CD4-positive, alpha-beta T cell treated with Interleukin-21 for 1 hour (primary cell): ENCODE measurements around the gene TSPAN4.

ENCODE experiments used
- DNase-seq: peaks from one replicate; pipeline ENCODE4 v3.0.0-alpha.2; 2020

The TSPAN4 gene

DNA sequence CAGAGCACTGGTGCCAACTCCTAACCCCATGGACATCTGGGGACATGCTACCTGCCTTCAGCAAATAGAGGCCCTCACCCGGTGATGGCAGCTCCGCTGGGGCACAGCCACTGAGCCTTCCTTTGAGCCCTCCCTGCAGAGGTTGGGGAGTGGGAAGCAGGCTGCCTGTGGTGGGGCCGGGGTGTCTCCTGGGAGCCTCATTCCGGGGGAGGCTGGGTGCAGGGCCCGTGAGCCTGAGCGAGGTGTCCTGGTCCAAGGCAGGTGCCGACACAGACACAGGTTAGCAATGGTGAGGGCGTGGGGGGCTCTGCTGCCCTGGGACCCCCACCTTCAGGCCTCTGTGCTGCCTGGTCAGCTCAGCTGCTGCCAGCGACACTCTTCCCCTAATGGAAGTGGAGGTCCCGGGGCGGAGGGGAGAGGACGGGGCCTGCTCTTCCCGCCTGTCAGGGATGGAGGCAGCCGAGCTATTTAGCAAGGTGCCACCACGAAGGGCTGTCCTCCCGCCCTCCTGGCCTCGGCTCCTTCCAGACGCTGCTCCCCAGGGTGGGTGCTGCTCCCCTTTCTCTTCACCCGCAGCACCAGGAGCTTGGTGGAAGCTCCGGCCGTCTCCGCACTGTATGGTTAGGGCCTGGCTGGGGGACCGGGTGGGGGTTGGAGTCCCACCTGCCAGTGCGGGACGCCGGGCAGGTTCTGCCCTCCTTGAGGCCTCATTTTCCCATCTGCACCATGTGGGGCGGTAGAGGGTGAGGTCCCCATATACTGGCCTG lies 11.2 kb downstream of the TSPAN4 start:
- DNase-seq = no peak

DNA sequence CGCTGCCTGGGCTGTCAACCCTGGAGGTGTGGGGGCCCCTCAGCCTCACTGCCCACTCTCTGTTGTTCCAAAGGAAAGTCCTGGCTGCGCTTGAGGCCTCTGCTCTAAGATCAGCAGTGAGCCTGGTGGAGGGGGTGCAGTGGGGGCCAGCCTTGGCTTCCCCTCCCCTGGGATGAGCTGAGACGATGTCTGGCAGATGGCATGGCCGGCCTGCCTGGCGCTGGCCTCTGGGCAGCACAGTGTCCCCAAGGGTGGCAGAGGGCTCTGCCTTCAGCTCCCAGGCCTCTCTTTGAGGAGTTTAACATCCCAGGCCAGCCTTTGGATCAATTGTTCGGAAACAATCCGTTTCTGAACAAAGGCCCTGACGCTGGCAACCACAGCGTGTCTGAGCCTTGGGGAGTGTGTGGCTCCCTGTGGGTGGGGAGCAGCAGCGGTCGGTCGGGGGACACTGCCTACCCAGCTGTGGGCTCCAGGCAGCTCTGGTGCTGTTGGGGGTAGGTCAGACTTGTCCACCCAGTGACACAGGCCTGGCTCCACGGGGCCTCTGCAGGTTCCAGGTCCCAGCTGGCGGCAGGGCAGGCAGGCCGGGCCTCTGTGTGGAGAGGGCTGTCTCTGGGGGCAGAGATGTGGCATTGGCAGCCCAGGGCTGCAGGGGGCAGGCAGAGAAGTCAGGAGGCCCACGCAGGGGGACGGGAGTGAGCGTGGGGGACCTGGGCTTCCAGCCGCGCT lies 12.1 kb downstream of the TSPAN4 start:
- no peak for DNase-seq

DNA sequence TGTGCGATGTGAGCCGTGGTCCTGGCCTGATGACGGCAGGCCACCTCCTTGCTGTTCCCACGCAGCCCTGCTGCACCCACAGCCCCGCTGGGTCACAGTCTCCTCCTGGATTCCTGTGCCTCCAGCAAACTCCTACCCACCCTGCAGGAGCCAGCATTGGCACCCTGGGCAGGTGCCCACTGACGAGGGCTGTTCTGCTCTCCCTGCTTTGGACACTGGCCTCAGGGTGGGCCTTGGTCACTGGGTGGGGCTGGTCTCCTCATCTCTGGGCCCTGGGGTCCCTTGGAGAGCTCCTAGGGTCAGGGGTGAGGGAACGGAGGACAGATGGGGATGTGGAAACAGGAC lies 12.7 kb downstream of the TSPAN4 start:
- DNase-seq = no peak

DNA sequence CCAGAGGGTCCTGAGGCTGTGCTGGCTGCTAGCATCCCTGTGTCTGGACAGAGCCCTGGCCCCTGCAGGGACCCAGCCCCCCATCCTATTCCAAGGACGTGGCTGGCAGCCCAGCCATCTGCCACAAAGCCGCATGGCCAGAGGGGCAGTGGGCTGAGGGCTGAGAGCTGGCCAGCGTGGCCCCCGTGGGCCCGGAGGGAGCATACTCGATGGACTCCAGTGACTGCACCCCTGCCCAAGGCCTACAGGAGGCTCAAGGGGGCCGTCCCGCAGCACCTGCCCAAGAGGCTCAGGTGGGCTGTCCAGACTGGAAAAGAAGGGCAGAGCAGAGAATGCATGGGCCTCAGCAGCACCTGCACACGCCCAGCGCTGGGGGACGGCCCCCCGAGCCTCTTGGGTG lies 13.1 kb downstream of the TSPAN4 start:
- no peak for DNase-seq

DNA sequence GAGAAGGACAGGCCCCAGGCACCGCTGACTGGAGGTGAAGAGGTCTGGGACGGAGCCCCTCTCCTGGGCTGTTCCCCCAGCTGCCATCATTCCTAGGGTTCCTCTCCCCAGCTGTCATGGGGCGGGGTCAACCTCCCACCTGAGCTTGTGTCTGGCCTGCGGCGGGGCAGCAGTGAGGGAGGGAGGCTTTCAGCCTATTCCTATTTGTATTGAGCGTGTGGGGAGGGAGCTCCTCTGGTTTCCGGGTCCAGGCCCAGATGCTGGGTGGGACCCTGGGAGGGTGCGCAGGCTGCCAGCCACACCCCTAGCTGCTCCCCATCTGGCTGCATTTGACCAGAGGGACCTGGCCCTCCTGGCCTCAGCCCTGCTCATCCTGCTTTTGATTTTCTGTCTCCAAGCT lies 13.7 kb downstream of the TSPAN4 start:
- no peak for DNase-seq

DNA sequence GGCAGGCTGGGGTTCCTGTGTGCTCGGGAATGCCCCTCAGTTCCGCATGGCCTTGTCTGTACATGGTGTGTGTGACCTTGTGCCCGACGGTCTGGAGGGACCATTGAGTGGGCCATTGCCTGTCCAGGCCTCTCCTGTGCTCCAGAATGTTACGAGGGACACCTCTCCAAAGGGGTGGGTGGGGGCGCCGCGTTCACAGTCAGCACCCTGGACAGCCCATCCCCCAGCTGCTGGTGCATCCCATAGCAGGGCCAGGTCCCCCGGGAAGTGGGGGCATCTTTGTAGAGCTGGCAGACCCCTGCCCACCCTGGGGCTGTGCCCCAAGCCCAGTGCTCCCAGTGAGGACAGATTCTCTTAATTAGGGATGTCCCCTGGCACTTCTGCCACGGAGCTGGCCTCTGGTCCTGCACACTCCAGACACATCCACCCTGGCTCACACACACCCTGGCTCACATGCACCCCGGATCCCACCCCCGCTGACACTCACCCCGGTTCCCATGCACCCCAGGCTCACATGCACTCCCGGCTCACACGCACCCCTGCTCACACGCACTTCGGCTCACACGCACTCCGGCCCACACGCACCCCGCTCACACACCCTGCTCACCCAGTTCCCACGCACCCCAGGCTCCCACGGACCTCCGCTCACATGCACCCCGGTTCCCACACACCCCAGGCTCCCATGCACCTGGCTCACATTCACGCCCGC lies 15.6 kb downstream of the TSPAN4 start:
- DNase-seq = no peak

DNA sequence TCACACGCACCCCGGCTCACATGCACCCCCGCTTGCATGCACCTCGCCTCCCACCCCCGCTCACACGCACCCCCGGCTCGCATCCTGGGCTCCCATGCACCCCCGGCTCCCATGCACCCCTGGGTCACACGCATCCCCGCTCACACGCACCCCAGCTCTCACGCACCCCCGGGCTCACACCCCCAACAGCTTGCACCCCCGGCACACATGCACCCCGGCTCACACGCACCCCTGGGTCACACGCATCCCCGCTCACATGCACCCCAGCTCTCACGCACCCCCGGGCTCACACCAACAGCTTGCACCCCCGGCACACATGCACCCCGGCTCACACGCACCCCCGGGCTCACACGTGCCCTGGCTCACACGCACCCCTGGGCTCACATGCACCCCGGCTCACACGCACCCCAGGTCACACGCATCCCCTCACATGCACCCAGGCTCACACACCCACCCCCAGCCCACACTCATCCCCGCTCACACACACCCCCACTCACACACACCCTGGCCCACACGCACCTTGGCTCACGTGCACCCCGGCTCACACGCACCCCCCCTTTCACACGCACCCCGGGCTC lies 16.2 kb downstream of the TSPAN4 start:
- DNase-seq = no peak

DNA sequence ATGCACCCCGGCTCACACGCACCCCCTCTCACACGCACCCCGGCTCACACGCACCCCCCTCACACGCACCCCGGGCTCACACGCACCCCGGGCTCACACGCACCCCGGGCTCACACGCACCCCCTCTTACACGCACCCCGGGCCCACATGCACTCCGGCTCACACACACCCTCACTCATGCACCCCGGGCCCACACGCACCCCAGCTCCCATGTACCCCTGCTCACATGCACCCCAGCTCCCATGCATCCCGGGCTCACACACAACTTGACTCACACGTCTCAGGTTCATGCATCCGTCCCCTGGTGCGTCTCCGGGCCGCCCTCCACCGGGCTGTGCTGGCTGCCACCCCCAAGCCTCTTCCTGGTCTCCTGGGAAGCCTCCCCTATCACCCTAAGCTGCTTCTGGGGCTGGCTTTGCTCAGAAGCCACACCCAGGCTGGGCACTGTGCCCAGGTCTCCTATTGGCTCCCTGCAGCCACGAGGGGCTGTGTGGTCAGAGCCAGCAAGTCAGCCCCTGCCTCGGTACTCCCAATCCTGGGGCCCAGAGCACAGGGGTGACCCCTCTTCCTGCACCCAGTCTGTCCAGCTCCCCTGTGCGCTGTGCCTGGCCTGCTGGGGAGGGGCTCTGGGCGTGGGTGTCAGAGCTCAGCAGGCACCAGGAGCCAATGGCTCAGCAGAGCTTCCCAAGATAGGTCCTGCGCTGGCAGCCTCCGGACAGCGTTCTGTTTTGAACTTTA lies 16.9 kb downstream of the TSPAN4 start:
- no peak for DNase-seq

DNA sequence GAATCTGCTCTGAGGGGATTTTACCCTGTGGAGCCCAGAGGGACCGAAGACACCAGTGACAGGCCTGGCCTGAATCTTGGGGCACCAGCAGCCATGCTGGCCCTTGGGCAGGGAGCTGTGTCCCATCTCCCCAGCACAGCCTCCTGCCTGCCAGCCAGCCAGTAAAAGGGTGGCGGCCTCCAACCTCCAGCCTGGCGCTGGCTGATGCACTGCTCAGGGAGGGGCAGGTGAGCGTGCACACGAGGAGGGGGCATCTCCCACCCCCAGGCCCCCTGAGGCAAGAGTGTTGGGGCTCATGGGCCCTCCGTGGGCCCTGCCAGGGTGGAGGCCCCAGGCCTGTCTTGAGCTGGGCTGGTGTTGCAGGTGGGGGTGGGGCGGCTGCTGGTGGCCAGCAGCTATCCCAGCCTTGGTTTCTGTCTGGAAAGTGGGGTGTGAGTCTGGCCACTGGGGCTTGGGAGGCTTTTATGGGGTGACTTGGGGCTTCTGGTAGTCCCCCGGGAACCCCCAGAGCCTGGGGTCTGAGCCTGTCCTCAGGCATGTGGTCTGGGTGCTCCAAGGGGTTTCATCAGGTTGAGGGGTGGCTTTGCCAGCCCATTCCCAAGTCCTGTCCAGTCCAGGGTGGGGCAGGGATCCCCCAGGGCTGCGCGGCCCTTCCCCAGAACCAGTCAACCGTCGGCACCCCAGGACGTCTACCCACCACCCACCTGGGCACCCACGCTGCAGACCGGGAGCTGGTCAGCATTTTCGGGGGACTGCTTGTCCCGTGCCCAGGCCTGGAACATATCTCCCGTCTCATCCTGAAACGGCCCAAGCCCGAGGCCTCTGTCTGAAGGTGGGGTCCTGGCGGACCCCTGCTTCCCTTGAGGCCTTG lies 17.8 kb downstream of the TSPAN4 start:
- no peak for DNase-seq

DNA sequence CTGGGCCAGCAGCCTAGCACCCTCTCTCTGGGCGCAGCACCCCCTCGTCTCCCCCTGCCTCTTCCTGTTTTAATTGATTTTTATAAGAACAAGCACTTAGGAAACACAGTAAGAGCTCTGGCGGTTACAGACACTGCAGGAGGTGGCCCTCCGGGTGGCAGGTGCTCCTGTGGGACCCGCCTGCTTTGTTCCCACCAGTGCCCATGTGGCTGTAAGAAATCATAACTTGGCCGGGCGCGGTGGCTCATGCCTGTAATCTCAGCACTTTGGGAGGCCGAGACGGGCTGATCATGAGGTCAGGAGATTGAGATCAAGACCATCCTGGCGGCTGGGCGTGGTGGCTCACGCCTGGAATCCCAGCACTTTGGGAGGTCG lies 18.4 kb downstream of the TSPAN4 start:
- DNase-seq = no peak

DNA sequence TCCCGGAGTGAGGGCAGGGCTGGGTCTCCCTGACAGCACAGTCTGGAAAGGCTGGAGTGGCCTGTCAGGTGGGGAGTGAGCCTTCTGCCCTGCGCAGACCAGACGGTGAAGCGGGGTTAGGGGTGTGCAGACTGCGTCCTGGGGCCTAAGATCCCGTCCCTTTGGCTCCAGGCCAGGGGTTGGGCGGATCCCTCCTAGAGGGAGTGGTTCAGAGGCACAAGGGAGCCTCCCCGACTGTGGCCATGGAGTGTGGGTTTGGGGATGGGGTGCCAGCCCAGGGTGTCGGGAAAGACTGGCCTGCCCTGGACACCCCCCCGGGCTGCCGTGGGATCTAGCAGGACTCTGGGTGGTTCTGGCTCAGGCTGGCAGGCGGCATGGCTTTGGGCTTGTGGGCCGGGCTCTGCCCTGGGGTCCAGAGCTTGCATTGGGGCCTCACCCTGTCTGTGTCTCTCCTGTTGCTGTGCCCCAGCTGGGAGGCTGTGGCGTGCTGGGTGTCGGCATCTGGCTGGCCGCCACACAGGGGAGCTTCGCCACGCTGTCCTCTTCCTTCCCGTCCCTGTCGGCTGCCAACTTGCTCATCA lies 19.5 kb downstream of the TSPAN4 start:
- DNase-seq = no peak

DNA sequence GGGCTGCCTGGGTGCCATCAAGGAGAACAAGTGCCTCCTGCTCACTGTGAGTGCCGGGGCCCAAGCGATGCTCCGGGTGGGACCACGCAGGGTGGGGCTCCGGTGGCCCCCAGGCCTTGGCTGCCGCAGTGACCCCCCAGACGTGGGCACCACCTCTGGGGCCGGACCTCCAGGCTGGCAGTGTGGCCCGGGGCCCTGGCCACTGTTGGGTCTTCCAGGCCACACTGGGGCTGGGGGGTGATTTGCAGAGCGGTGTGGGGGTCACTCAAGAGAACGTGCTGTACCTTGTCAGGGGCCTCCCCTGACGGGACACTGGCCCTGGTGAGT lies 20.0 kb downstream of the TSPAN4 start:
- DNase-seq = no peak

DNA sequence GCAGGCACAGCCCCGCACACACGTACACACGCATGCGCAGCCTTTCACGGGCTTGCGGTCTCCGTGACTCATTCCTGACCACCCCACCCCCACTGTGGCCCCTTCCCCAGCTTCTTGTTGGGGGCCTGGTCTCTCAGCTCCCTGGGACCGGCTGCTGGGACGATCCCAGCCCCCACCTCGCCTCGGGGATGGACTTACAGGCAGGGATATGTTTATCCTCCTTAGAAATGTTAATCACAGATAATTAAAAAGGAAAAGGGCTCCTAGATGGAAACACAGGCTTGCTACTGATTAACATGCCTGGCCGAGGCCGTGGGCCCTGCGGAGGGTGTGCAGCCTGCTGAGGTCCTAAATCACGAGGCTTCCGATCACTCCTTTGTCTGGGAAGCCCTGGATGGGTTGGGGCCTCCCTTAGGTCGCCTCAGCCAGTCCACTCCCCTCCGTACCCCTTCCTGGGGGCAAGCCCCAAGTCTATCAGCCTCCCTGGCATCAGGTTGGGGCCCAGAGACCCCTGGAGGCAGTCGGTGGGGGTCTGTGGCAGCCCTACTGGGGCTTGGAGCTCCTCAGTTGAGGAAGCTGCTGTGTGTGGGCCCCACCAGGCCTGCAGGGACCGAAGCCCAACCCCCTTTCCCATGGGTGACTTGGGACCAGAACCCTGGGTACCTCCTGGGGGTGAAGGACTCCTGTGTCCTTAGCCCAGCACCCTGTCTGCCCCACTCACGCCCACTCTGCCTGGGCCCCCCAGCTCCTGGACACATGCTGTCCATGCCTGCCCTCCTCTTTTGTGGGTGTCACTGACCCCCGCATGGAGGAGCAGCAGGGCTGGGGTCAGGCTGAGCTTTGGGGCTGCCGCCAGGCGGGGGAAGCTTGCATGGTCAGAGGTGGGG lies 20.6 kb downstream of the TSPAN4 start:
- no peak for DNase-seq

DNA sequence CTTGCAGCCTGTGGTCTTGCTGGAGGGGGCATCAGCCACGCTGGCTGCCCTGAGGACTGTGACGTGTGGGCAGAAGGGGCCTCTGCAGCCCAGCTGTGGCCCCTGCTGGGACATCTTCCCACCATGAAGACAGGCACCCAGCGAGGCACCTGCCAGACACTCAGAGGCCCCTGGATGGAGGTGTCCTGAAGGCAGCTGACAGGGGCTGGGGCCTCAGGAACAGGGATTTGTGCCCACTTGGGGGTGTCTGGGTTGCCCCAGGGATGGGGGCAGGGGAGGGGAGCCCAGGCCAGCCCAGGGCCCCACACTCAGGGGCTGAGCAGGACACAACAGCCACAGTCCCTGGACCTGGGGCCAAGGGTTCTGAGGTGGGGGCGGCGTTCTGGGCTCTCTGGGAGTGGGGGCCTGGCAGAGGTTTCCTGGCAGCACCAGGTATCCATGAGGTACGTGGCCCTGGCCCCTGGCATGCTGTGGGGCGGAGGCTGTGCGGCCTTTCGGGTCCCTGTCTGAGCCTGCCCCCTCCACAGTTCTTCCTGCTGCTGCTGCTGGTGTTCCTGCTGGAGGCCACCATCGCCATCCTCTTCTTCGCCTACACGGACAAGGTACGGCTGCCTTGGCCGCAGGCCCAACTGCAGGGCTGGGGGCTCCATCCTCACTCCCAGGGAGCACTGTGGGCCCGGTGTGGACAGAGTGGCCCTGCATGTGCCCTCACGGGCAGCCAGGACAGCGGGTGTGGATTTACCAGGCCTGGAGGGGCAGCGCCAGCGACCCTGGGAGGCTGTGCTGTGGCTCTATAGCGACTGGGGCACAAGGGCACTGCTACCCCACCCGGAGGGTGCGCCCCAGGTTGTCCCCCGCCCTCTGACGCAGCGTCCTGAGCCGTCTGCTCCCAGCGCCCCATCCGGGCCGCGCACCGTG lies 21.5 kb downstream of the TSPAN4 start:
- no peak for DNase-seq

DNA sequence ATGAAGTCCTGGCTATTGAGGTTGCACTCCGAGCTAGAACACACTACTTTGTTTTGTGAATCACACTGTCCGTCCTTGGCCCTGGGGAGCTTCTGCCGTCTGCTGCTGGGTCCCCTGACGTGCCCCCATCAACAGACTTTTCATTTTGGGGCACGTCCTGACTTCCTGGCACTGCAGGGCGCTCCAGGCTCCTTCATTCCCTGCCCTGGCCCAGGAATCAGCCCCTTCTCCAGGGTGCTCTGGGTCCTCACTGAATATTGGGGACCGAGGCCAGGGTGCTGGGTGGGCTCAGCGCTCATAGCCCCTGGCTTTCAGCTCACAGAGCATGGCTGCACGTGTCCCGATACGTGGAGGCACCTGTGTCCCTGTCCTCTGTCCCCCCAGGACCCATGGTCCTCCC lies 22.2 kb downstream of the TSPAN4 start:
- DNase-seq = no peak

DNA sequence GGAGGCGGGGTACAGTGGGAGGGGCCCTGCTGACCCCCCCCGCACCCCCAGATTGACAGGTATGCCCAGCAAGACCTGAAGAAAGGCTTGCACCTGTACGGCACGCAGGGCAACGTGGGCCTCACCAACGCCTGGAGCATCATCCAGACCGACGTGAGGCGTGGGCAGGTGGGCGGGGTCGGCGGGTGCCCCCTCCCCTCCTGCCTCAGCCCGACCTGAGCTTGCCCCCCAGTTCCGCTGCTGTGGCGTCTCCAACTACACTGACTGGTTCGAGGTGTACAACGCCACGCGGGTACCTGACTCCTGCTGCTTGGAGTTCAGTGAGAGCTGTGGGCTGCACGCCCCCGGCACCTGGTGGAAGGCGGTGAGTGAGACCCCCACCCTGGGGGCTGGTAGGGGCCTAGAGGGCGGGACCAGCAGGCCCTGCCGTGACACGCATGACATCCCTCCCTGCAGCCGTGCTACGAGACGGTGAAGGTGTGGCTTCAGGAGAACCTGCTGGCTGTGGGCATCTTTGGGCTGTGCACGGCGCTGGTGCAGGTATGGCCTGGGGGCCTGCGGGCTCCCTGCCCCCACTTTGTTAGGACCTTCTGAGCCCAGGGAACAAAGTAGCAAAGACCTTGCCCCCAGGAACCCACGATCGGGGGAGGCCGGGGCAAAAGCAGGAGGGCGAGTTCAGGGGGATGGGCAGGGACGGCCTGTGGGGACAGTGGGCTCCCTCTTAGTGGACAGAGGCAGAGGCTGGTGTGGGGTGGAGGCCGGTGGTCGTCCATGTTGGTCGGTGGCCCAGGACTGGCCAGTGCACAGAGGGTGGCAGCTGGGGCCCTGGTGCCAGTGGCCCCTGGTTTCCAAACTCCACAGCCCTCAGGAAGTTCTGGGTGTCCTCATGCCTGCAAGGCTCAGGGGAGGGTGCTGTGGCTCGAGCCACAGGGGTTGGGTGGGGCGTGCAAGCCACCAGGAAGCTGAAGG lies 23.1 kb downstream of the TSPAN4 start:
- DNase-seq = no peak

DNA sequence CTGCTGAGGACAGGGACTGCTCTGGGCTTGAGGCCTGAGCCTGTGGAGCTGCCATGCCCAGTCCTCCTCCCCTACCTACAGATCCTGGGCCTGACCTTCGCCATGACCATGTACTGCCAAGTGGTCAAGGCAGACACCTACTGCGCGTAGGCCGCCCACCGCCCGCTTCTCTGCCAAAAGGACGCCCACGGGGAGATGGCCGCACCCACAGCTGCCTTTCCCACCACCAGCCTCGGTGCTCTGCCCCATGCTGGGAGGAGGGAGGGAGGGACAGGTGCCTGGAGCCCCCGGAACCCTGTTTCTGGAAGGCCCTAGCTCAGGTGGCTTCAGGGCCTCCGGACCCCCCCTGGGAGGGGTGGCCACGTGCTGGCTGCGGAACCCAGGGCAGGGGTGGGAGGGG lies 23.8 kb downstream of the TSPAN4 start:
- DNase-seq = no peak

DNA sequence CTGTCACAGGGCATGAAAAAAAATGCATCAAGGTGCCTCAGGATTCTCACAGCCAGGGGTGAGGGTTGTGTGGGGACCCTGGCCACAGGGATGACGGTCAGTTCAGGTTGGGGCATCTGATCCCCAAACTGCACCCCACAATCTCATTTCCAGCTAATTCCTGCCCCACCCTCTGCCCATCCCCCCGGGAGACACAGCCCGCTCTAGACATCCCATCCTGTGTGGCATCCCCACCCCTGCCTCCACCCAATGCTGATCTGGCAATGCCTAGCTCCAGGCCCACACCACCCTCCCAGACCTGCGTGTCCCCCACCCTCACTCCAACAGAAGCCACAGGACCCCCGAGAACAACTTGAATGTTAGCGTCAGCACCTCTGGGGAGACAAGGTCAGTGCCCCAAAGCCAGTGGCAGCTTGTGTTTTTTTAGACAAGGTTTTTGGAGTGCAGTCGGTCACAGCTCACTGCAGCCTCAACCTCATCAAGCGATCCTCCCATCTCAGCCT lies 25.3 kb downstream of the TSPAN4 start:
- DNase-seq = no peak
